COLO829 (cell line): ENCODE measurements around the gene LSAMP.
"Not testable (repeated sequence)": the region's sequence is repeated elsewhere in the genome, so short reads cannot be mapped to it uniquely, and the experiment has no call there.

Experiments used
- DNase-seq: peaks from one replicate; pipeline ENCODE4 v3.0.0; 2012; ENCODE audit warnings: low spot score

The LSAMP gene

DNA sequence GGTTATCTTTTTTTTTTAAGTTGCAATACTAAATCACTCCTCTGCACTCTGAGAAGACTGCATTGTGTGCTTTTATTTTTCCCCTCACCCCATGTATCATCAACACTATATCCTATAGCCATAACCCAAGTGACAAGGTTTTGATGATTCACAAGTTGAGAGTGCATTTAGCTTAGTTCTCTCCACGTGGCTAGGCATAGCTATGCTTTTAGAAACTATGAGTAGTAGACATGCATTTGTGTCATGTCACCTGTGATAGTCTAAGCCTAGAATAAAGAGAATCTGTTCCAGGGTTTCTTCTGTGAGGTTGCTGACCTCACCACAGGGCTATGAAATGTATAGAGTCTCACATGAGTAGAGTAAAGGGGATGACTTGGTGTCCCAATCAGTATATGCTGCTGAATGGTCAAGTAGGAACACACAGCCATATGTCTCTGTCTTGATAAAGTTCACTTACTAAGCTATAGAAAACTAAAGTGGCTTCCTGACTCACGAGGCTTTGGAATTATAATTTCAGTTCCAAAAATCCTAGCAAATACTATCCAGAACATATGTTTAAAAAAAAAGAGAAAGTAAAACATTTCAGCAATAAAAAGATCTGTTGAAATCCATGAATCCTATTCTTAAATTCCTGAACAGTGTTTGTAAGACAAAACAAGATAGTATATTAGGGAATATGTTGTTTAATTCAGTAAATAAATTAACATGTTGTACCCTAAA lies 206.3 kb downstream of the LSAMP start:
- no peak for DNase-seq

DNA sequence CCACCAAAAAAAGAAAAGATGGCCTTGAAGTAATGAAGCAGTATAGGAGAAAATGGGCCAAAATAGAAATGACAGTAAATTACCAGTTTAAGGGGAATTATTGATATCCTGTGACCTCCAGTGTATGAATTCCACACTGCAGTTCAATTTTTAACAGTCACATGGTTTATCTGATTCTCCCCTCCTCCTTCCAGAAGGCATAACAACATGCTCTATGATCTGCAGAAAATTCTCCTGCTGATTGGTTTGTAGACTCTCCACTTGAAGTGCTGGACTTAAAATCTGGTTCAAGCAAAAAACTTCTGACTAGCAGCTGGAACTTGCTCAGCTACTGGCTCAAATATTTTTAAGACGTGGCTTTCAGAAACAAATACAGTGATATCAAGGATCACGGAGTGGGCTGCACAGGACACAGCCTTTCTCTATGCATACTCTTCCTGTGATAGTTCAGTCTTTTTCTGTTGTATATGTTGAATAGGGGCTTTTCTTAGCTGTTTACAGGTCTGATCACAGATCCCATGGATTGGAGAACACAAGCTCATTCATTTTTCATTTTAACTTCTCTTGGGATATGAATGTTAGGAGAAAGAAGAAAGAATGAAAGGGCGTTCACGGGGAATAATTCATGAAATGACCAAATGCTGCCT lies 211.5 kb downstream of the LSAMP start:
- DNase-seq, result peak; percentile 44

DNA sequence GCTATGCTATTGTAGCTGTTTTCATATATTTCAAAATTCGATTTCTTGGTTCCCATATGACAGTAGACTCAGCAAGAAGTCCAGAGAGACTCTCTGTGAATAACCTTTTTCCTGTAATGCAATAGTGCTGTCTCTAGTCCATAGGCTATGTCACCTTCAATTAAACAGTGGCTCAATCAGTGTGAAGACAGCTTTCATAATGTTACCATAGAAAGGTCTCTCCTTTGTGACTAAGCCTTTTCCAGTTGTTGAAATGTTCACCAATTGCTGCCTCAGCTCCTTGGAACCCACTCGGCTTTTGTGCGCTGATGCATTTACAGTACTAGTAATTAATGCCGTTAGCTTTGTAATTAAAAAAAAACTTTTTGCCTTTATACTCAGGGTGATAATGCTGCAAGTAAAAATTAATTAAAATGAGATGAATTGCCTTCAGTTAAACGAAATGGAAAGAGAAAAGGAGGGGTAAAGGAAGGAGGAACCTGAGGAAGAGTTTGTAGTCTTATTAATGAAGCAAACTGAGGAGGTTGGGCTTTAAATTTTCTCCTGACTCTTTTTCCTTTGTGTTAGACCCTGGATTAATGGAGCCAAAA lies 214.8 kb downstream of the LSAMP start:
- no peak for DNase-seq

DNA sequence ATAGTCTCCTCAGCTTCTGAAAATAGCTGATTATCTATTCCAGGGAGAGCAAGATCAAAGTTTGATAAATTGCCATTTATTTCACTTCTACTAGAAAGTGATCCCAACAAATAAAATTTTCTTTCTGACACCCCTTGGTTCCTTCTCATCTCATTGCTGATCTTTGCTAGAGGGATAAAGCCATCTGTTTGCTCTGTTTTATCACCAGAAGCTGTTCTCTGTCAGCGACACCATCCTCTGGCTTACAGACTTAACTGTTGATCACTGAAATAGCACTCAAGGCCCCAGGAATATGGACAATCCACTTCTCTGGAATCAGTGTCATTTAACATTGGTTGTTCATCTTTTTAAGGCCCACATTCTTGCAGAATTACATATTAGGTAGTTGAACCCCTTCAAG lies 219.0 kb downstream of the LSAMP start:
- no peak for DNase-seq

DNA sequence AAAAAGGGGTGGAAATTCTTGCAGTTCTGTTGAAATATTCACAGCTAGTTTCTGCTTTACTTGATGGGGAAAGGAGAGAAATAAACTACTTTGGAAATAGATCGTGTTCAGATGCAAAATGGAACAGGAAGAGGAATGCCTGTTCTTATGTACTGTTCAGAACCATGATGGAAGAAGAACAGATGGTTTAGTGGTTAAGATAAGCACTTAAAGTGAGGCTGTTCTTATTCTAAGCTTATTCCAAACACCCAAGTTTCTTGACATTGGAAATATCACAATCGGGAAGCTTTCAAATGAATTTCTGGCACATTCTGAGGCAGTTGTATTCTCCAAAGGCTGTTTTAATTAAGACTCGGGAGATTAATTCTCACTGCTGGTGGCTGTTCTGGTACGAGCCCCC lies 228.5 kb downstream of the LSAMP start:
- DNase-seq, result no peak

DNA sequence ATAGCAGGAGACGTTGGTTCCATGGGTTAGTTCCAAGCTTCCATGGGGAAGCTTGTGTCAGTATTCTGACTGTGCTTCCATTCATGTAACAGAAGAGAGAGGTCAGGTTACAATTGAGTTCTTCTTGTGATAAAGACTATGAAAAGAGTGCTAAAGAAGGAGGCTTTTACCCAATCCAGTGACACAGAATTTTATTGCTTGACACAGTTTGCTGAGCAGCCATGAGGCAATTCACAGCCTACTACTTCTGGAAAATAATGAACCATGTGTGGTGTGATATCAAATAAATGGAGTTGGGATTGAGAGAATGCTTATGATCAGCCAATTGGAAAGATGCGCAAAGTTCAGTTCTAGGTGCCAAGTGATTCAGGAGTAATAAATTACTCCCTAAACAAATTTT lies 233.4 kb downstream of the LSAMP start:
- DNase-seq, result no peak

DNA sequence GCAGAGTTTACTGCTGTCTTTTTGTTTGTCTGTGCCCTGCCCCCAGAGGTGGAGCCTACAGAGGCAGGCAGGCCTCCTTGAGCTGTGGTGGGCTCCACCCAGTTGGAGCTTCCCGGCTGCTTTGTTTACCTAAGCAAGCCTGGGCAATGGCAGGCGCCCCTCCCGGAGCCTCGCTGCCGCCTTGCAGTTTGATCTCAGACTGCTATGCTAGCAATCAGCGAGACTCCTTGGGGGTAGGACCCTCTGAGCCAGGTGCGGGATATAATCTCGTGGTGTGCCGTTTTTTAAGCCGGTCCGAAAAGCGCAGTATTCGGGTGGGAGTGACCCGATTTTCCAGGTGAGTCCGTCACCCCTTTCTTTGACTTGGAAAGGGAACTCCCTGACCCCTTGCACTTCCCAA lies 236.5 kb downstream of the LSAMP start:
- not testable (repeated sequence) for DNase-seq

DNA sequence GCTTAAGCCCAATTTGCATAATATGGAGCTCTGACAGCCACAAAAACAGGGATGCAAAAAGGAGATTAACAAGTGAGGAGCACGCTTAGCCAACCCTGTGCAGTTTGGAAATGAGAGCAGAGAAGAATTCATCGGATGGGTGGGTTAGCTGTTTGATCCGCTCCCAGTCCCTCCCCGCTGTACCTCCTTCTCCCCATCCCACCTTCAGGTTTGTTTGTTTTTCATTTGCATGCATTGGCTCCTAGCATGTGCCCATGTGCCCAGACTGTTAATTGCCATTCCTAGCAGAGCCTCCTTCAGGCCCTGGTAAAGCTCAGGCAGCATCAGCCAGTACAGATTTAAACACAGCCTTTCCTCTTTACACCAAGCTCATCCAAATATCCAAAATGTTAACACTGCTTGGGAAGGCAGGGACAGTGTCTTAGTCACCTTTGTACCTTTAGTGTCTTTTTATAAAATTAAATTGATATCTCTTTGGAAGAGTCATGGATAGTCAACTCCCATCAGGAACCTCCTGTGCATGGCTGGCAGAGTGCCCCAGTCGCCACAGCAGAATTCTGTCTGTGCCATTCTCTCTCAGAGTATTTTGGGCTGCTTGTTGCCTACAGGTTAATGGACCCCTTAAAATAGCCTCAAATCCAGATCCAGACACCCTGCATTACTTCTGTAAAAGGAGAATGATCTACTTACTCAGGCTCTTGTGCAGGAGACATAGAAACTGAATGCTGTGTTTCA lies 244.2 kb downstream of the LSAMP start:
- DNase-seq, result no peak

DNA sequence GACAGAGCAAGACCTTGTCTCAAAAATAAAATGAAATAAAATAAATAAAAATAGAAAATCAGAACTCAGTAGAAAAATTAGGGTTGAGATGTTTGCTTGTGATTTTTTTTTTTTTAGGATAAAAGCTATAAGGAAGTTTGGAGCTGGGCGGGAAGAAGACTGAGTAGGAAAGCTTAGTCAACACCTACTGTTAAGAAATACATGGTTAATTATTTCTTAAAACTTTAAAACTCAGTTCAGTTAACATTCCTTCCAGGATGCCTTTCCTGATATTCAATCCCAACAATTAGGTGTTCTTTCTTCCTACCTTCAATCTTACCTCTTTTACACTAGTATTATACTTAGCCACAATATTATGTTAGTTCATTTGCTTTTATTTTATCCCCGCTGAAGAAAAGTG lies 246.2 kb downstream of the LSAMP start:
- no peak for DNase-seq

DNA sequence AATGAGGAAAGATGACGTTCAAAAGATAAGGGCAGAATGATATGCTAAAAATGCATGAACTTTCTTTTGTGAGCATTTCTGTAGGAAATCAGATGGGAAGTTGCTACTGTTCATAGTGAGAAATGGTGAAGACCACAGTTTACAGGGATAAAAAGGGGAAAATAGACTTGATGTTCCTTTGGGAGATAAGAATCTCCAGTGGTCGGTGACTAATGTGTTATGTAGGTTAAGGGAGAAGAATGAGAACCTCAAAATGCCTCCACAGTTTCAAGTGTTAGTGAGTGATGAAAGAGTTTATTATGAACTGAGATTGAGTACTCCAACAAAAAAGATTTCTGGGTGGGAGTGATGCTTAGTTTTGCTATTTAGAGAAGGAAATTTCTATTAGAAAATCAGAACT lies 247.2 kb downstream of the LSAMP start:
- peak; percentile 79 for DNase-seq

DNA sequence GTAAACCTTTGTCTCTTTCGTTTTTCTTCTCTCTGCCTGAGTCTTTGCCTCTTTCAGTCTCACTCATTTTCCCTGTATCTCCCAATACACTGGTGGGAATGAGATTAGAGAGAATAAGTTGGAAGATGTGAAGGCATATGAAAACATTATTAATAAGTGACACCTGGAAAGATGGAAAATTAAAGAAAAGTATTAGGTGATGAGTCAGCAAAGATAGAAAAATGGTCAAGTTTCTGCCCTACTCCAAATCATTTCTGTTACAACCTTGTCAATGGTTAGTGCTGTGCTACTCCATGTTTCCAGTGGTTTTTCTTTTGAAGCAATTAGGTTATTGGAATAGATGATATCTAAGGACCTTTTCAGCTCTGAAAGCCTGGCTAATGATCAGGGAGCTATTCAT lies 252.8 kb downstream of the LSAMP start:
- no peak for DNase-seq

DNA sequence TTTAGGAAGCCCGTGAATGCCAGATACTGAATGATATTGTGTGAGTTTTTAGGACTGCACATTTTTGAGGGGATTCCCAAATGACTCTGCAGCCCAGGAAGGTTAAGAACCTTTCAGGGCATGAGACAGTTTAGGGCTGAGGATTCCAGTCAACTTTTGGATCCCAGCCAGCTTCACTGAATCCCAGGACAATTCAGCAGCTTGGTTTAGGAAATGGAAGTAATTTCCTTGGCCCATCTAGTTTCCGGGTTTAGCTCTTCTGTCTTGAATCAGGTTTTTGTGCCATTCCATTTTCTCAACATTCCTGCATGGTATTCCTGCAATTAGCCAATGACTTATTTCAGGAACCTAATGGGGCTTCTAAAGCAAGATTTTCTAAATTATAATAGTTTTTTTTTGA lies 253.9 kb downstream of the LSAMP start:
- peak; percentile 23 for DNase-seq

DNA sequence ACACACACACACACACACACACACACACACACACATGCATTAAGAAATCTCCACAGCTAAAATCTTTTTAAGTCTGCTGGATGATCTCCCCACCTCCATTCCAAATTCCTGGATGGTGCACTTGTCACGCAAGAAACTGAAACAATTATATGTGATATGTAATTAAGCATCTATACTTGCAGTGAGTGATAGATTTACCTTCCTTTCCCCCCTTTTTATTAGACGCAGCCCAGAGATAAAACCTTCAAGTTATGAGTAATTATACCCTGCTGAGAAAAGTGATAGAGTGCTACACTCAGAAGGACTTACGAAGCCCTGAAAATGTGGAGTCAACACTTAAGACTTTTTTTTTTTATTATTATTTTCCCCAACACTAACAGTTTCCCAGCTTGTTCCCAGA lies 255.2 kb downstream of the LSAMP start:
- DNase-seq, result no peak

DNA sequence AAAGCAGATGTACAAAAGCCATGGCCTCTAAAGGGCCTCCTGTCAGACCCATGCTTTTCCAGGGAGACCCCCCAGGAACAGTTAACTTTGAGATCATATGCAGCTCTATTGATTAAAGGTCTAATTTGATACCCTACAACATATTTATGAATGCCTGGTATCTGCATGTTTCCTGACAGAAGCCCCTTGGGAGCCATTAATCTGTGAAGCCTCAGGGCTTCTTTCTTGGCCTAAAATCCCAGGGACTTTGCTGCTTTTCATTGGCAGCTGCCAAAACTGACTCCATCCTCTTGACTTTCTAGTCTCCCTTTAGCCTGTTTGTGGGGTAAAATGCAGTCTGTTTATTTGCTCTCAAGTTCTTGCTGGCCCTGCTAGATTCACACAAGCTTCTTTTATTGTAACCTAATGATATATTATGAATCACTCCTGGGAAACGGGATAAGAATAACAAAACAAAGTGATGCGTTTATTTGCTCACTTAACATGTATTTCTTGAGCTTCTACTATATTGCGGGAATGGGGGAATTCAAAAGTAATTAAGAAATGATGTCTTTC lies 257.0 kb downstream of the LSAMP start:
- DNase-seq, result peak; percentile 83

DNA sequence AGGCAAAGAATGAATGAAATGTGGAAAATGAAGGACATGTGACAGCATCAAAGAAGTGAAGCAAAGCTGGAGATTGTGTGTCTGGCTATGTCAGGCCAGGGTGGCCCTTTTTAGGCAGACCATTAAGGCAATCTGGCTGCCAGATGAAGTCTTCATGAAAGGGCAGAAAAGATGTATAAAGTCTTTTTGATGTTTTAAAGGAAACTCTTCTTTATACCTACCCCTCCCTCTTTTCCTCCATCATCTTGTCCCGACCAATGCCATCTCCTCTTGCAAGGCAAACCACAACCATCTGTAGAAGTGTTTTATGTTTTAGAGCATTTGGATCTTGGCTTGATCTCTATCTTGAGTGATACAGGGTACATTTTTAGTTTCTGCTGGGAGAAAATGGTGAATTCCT lies 259.2 kb downstream of the LSAMP start:
- DNase-seq, result no peak

DNA sequence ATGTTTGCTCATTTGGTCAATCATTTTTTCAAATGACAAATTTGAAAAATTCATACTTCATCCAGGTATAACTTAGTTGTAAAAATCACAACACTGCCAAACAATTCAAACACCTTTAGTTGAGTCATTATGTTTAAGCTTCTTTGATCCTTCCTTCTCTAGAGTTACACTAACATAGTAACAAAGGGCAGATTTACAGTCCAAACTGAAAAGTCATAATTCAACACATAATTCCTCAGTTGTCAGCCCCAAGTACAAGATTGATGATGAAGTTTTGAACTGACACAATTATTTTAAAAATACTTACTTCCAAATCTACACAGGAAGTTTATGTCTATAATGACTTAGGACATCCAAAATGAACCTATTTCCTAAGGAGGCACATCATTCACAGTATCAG lies 264.1 kb downstream of the LSAMP start:
- DNase-seq, result no peak

DNA sequence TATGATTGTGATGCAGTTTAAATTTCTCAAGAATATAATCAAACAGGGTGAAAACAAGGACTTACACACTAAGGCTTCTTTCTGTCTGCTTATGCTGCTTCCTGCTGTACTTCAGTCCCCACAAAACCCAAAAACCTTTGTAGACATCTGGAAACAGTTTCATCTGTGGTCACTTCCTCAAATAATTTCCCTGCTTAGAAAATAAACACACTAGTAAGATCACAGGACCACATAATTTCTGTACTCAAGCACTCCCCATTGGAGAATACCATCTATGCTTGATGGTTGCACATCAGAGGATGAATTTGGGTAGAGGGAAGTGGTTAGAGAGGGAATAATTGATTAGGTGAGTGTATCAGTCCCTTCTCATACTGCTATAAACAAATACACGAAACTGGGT lies 266.2 kb downstream of the LSAMP start:
- no peak for DNase-seq

DNA sequence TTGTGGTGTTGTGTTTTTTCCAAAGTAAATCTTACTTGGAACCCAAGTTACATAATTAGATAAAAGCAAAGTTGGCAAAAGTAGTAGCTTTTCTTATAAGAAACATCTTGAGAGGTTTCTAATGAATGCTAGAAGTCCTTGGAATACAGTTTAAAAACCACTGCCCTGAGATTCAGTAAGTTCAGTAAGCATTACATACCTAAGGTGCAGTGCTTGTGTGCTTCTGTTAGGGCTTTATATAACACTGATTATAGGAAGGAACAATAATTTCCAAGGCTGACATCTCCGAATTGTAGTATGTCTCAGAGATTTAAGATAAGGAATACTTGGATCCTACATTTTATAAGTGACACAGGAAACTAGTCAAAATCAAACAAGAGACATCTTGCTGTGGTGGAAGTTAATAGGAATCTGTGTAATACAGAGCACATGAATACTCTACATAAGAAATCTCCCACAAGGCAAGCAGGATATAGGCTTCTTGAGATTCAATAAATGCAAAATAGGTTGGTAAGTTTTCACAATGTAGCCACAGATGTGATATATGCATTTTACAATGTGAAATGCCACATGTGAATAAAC lies 268.2 kb downstream of the LSAMP start:
- DNase-seq, result no peak

DNA sequence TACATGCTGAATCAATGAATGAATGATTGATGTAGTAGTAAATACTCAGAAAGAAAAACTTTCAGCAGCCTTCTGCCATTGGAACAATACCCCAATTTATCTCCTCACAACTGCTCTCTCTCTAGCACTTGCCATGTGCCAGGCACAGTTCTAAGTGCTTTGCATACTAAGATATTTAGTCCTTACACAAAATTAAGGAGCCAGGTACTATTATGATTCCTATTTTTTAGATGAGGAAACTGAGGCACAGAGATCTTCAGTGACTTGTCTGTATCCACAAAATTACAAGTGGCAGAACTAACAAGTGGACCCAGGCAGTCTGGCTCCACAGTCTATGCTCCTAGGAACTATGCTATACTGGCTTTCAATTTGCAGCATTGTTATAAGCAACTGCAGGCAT lies 279.2 kb downstream of the LSAMP start:
- no peak for DNase-seq

DNA sequence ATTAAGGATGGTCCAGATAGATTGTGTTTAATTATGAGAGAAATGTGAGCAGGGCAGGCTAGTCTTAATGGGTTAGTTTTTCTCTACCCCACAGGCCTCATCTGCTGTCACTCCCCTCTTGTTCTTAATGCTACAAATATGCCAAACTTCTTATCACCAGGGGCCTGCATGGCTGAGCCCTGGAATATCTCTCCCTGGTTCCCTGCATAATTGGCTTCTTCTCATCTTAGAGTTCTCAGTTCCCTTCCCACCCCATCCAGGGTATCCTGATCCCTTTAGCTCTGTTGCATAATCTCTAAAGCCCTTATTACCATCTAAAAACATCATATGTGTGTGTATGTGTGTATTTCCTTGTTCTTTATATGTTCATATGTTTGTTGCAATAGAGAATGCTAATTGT lies 279.6 kb downstream of the LSAMP start:
- no peak for DNase-seq

DNA sequence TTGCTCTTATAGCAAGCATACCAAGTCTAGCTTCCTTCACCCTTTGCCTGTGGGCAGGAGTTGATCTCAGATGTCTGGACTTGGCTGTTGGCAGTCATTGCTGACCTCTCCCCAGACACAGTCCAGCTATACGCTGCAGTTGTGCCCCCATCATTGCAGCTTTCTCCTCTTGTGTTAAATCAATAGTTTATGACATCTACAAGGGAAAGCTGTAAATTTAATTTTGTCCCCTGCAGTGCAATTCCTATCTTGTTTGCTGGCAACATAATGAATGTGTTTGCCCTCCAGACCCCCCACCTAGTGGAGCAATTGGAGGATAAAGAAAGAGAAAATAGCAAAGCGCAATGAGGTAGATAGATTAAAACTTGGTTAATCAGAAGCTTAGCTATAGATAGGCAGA lies 280.2 kb downstream of the LSAMP start:
- DNase-seq, result no peak

DNA sequence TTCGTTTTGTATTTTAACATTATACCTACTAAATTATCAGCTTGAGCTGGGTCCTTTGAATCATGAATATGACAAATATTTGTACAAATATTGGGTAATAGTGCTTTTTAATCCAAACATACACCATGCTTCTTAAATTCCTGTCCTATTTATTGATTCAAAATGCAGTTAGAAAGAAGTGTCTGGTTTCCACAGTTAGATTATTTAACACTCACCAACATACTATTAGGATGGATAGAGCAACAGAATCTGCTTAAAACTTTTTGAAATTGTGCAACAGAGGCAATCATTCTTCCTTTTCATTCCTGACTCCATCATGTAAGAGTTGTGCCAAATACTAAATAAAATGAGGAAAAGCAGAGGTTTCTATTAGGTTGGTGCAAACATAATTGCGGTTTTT lies 281.2 kb downstream of the LSAMP start:
- DNase-seq, result no peak
